DMS153 treated with DMSO at 0.1 percent for 48 hours (cell line): Measurements from ENCODE around the gene AMPD3.
A peak's percentile ranks its signal among the peaks of the same experiment; 100 is the strongest.
"Not testable (repeated sequence)": the region's sequence is repeated elsewhere in the genome, so short reads cannot be mapped to it uniquely, and the experiment has no call there.

Experiments used
- DNase-seq: peaks from one replicate; lab custom pipeline; 2025; ENCODE audit not compliant: unreplicated experiment; lab: John Stamatoyannopoulos, UW

The AMPD3 gene

DNA sequence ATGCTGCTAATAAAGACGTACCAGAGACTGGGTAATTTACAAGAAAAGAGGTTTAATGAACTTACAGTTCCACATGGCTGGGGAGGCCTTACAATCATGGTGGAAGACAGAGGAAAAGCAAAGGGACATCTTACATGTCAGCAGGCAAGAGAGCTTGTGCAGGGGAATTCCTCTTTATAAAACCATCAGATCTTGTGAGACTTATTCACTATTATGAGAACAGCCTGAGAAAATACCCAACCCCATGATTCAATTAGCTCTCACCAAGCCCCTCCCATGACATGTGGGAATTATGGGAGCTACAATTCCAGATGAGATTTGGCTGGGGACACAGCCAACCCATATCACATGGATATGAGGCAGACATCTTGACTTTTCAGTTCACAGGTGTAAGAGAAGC is 18.4 kb upstream of the AMPD3 start:
- not testable (repeated sequence) for DNase-seq

DNA sequence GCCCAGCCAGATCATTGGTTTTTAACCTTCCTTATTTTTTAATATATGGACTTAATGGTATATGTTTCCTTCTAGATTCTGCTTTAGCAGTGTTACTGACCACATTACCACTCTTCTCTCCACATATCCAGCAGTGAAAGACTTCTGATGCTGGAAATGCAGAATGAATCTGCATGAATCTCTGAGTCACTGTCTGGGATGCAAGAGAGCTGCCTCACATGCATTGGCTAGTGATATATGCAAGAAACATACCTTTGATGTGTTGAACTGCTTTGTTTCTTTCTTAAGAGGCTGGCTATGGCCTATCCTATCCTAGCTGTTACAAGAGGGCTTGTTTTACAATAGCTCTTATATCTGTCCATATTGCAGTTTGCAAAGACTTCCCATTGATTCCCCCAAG is 16.6 kb upstream of the AMPD3 start:
- no peak for DNase-seq

DNA sequence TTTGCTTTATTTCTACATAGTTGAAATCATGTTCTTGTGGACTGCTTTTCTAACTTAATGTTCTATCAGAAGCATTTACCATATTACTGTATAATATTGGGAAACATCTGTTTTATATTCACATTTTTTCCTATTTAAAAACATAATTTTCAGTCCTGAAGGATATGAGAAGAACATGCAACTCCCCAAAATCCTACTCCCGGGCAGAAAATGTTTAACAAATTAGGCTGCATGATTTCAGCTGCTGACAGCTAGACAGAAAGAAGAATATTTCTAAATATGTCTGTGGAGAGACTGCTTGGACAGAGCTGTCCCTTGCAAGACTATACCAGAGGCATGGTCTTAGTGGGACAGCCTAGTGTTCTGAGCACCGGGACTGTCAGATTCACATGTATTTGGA is 15.7 kb upstream of the AMPD3 start:
- no peak for DNase-seq

DNA sequence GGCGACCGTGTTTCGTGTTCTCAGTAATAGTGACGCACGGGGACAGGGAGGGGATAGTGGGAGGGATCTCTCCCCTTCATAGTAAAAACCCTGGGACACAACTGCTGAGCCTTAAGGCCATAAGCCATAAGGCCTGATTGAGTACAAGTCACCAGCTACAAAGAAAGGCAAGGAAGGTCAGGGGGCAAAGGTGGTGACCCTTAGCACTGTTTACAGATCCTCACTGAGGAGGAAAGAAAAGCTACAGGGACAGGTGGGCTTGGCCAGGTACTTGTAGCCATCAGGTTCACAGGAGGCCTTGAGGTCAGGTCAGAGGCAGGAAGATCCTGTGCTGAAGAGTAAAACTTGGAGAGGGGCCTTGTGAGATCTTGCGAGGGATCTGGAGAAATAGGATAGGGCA is 15.1 kb upstream of the AMPD3 start:
- no peak for DNase-seq

DNA sequence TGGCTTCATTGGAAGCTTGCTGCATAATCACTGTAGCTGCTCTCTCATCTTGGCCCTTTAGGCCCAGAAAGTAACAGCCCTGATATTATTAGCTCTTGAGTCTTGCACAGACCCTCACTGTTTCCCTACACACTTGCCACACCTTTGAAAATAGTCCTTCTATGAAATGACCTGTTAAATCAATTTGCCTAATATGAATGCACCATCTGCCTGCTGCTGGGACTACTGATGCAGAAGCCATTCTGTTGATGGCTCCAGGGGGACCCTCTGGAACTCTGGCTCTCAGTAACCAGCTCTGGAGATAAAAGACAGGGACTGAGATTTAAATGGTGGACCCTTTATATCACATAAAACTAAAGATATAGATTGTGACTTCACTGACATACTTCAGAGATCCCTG is 14.7 kb upstream of the AMPD3 start:
- DNase-seq = no peak

DNA sequence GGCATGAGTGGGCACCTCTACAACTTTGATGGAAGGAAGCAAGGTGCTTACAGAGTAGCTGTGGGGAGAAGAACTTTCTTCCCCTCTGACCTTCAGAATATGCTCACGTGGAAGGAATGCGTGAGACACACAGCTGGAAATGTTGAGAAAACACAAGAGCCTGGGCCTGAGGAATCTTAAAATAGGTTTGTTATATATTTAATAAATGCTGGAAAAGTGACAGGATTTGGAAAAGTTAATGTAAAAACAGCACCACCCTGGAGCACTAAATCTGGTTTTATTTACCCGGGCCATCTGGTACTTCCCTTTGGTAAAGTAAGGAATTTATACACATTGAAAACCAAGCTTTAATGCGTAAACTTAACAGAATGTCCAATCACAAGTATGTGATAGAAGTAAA is 14.0 kb upstream of the AMPD3 start:
- no peak for DNase-seq

DNA sequence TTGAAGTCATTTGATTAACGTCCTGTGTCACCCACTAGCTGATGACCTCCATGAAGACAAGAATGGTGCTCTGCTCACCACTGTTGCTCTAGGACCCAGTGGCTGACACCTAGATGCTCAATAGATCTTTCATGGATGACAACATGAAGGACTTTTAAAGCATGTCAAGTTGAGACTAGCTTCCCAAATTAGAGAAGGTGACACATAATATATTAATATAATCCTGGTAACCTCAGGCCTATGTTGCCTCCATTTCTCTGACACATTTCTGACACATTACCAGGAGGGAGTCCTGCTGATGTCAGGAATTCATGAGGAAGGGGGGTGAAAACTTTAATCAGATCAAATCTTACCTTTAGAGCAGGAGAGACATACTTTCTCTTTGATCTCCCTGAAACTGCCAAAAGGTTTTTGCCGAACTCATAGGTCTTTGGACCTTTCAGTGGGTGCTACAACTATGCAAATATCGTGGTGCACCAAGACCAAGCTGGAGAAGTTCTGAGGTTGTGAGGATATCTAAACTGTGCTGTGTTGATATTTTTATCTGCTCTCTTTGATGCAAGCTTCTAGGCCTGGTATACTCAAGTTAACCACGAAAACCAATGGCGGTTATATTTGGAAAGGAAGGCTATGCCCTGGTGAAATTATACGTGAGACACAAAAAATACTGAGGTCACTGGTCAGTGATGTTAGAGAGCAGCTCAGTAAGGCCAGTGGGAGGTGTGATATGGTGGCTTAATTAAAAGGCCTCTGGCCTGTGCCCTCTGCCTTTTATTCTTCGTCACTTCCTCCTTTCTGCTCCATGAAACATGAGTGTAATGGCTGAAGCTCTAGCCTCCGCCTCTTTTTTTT is 13.2 kb upstream of the AMPD3 start:
- DNase-seq = no peak

DNA sequence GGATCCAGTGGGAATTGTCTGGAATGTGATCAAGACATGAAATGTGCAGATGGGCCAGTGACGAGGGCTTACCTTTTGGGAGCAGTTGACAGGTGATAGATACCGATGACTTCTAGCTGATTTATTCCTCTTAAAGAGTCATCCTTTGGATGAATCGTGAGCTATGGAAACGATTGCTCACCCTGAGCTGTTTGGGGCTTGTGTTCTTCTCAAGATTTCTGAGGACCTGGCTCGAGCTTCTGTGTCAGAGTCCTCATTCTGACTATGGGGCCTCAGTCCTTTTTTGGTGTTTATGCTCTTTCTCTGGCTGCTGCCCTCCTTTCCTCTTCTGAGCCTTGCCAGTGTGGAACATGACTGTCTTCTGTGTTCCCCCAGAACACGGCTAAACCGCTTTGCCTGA is 11.9 kb upstream of the AMPD3 start:
- no peak for DNase-seq

DNA sequence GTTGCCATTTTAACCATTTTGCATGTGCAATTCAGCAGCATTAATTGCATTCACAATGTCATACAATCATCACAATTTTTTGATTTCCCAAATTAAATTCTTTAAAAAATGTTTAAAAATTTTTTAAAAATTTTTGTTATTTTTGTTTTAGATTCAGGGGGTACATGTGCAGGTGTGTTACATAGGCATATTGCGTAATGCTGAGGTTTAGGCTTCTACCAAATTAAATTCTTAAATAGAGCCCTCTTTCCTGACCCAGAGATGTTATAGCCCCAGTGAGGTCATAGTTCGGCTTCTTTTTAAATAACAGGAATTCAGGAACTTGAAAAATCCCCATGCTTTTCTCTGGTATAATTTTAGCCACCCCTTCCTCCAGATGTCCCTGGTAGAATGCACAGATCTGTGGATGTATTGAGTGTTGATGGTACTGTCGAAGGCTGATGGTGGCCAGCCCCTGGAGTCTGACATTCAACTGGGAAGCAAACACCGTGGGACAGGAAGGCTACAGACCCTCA is 11.3 kb upstream of the AMPD3 start:
- no peak for DNase-seq

DNA sequence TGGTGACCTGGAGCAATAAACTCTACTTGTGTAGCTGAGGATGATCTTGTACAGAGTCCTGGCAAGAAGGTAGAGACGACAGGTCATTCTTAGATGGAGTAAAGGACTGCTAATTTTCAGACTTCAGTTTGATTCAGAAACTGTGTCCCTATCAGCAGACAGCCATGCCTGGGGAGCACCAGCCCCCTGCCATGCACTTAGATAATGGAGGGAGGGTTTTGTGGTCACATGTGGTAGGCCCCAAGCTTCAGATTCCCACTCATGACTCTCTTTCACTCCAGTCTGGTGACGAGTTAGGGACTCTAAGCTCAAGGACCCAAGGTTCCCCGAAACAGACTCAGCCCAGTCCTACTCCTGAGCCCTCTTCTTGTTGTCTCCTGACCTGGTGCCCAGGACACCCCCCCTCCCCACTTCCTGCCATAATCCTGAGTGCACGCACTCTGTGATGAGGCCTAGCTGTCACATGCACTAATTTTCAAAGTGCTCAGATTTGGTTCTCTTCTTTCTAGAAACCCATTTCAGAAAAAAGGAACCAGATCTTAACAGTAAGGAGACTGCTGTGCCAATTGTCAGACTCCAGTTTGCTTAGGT is 10.2 kb upstream of the AMPD3 start:
- DNase-seq = no peak

DNA sequence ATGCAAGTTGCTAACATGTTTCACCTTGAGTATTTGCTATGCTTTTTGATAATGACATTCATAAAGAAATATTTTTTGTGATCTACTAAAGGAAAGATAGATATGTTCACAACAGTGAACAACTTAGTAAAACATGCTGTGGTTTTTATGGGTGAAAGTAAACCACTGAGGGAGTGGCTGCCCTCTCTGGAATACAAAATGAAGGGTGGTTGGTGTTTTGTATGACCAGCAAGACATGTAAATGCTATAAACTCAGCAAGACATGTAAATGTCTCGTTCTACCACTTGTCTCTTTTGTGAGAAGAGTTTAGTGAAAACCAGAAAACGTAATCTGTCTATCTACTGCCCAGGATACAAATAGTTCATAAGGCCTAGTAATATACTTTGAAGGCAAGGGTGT is 7.6 kb upstream of the AMPD3 start:
- no peak for DNase-seq

DNA sequence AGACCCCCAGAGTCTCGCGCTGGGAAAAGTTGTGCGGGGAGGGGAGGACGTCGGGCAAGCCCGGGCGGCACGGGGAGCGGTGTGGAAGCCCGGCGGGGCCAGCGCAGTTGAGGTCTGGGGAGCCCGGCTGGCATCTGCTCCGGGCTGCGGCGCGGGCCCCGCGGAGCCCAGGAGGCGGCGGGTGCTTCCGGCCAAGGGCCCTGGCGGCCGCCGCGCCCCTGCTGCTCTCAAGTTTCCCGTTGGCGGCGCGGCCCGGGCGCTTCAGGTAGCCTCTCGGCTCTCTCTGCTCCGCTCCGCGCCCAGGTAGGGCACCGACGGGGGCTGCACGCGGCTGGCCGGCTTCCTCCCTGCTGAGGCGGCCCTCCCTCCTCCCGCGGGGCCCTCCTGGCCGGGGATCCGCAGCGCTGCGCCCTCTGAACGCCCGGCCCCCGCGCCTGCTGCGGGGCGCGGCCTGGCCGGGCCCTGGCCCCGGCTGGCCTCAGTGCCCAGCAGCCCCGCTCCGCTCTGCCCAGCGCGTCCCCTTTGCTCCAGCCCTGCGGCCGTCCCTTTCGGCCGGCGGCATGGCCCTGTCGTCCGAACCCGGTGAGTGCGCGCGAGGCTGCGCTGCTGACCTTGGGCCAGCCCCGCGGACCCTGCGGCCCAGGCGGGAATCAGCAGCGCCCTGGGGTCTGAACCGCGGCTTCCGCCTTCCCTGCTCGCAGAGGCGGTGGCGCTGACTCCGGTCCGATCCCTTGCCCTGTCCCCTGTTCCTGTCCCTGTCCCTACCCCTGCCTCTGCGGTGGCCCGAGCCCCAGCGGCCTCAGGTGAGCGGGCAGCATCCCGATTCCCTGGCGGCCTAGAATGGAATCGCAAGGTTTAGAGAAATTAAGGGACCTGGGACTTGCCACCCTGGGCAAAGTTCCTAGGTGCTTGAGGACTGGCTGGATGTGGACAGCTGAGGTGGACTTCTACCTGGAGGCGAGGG is 4.3 kb upstream of the AMPD3 start:
- DNase-seq = peak; percentile 77

DNA sequence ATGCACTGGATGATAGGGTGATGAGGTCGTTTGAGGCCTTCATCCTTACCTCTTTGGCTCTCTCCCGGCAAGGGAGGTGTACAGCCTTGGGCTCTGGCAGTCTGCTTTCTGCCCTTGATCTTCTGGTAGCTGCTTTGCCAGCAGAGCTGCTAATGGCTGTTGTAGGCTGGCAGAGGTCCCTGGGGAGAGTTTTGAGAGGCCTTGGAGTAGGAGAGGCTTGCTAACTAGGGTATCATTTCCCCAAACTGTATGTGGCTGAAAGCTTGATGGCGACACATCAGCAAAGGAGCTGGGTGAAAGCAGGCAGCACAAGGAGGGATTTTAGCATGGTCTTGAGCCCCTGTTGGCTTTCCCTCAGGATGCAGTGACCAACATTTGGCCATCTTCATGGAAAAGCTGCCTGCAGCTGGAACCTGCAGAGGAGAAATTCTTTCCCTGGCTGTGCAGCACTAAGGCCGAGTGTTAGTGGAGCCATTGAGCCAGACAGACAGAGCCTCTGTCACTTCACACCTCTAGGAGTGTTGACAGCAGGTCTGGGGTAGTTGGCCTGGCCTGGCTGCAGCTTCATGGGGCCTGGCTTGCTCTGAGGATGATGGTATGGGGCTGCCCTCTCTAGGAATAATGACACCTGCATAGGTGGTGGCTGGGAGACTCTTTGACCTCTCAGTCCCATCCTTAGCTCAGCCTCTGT is 3.5 kb upstream of the AMPD3 start:
- peak; percentile 77 for DNase-seq

DNA sequence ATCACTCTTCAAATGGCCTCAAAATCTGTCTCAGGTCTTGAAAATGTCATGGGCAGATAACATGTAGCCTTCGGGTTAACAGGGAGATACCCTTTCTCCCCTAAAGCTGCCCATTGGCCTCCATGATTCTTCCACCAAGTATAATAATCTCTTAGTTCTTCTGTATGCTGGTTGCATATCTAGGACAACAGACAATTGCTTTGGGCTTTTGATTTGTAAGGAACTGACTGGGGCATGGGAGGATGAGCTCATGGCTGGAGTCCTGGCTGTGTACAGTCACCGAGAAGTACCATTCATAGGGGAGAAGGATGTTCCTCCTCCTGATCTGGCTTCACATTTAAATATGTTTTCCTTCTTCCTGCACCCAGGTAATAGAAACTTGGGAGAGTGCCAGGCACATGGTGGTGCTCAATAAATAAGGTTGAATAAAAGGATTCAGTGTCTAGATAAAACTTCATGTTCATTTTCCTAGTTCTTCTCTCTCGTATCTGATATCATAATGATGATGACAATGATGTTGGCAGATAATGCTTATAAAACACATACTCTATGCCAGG is 2.8 kb upstream of the AMPD3 start:
- DNase-seq = peak; percentile 24

DNA sequence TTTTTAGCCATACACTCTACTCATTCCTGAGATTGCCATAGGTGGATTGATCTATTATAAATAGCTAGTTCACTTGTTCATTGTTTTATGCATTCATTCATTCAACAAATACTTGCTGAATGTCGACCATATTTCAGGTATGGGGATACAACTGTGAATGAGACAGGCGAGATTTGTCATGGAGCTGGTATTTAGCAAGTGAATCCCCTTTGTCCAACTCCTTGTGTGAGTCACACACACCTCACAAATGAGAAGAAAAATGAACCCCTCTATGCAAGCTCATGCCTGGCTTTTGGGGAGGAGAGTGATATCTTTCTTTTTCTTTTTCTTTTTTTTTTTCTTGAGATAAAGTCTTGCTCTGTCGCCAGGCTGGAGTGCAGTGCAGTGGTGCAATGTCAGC is 1.8 kb upstream of the AMPD3 start:
- no peak for DNase-seq

DNA sequence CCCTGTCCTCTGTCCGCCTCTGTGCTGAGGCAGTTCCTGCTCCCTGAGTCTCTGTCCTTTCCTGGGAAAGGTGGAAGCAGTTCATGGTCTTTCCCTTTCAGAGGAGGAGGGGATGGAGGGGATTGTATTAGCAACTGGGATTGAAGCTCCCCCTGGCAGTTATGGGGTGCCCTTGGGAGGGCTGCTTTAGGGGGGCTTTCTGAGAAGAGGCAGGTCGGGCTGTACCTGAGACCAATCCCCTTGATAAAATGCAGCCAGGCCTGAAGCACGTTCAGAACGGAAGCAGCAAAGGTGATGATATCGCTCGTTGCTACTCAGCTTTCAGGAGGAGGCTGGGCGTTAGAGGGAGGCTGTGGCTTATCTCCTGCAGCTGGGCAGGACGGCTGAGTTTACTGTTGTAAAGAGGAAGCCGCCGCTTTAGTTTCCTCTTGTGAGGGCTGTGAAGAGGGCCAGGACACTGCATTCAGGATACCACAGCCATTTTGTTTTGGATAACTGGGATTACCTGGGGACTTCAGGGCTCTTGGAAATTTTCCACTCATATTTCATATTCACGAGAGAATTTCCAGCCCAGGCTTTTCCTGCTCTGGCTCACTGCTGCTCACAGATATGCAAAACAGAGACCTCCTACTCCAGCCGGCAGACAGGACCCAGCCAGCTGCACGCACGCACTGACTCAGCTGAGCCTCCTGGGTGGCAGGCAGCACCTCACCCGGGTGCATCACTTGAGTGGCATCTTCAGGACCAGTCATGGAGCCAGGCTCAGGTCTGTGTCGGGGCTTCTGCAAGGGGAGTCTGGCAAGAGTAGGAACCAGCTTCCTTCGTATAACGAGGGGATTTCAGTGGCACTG is 798 bp downstream of the AMPD3 start:
- peak; percentile 74 for DNase-seq

DNA sequence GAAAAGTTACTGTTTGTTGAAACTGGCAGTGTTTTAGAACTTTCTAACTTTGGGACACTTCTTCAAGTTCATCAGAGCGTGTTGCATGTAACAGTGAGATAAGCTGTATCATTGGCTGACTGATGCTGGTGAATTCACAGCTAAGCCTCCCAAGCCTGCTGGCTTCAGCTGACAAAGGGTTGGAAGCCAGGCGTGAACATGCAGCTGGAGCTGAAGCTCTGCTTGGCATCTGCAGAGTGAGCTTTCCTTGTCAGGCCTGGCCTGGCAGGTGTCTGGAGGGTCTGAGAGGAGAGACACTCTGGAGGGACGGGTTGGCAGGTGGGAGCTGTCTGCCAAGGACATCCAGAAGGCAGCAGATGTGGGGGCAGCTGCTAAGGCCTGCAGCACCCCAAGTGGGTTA is 1.5 kb downstream of the AMPD3 start:
- DNase-seq = no peak

DNA sequence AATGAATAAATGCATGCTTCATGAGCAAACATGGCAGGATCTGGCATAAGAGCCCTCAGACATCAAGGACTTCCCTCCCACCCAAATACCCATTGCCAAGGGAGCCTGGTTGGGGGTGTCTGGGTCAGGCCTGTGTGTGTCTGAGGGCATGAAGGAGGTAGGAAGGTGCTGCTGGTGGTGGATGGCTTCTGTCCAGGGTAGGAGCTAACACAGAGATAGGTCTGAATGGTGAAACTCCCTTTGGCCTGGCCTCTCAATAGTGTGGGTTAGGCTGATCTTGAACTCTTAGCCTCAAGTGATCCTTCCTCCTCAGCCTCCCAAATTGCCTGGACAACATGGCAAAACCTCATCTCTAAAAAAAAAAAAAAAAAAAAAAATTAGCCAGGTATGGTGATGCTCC is 2.8 kb downstream of the AMPD3 start:
- no peak for DNase-seq
